Keratinocyte (primary cell): ENCODE data around the gene MRPL16.

ENCODE experiments used
- CTCF ChIP-seq, 3 experiments: IDR thresholded peaks in 1 of 3; conservative IDR thresholded peaks in 1 of 3; optimal IDR thresholded peaks in 1 of 3; 2 replicates in 2 of 3; 3 replicates in 1 of 3; pipeline versions ENCODE3 to v1.5.1; 2011; ENCODE audit warnings: low read length in 3 of 3, mild to moderate bottlenecking in 3 of 3, moderate library complexity in 2 of 3, control low read depth in 1 of 3, inconsistent platforms in 1 of 3; ENCODE audit not compliant: insufficient read depth in 2 of 3; ENCODE audit errors: extremely low read depth in 1 of 3
- EZH2 ChIP-seq: IDR thresholded peaks from one replicate; pipeline ENCODE4 v1.6.1; 2012; ENCODE audit warnings: inconsistent platforms, mild to moderate bottlenecking, low read length, moderate library complexity

- no peak for TF ChIP-seq CTCF (optimal IDR thresholded peaks at IDR 0.05 in 1 of 3, IDR thresholded peaks at IDR 0.05 in 1 of 3, conservative IDR thresholded peaks at IDR 0.05 in 1 of 3; ENCODE audit: extremely low read depth in 1 of 3, insufficient read depth in 2 of 3, low read length in 3 of 3)
- no peak for TF ChIP-seq EZH2
Observed at GRCh38 chr11:59812220-59812619, 1.6 kb upstream of the MRPL16 start.
